ENCODE results near the gene TUBGCP3.

DNA sequence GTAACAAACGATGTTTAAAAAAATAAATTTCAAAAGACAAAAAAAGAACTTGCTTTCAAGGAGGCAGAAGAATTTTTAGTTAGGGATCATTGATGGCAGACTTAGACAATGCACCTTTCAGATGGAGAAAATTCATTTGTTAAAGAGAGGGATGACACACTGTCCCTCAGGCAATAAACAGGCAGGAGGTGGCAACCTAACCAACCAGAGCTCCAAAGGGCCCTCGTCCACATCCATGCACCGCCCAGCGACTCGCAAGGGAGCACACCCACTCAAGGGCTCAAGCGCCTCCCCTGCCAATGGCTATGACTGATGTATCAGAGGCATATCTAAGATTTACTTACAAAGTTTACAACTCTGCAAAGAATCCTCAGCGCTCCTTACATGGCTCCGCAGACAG lies 81.9 kb downstream of the TUBGCP3 start:
- TF ChIP-seq EZH2 (IDR thresholded peaks at IDR 0.05; ENCODE audit: borderline replicate concordance, insufficient read depth, low read length, poor library complexity, severe bottlenecking) (no peak), TAF1 (IDR thresholded peaks at IDR 0.05; ENCODE audit: low read depth) (no peak), RAD21 (conservative IDR thresholded peaks at IDR 0.05) (no peak), EP300 (conservative IDR thresholded peaks at IDR 0.05; ENCODE audit: poor library complexity, severe bottlenecking) (no peak), POLR2AphosphoS5 (IDR thresholded peaks at IDR 0.05) (no peak), REST (IDR thresholded peaks at IDR 0.05; ENCODE audit: borderline replicate concordance) (no peak), MXI1 (conservative IDR thresholded peaks at IDR 0.05; ENCODE audit: poor library complexity, severe bottlenecking) (no peak)
- TF ChIP-seq, protein P1, sequence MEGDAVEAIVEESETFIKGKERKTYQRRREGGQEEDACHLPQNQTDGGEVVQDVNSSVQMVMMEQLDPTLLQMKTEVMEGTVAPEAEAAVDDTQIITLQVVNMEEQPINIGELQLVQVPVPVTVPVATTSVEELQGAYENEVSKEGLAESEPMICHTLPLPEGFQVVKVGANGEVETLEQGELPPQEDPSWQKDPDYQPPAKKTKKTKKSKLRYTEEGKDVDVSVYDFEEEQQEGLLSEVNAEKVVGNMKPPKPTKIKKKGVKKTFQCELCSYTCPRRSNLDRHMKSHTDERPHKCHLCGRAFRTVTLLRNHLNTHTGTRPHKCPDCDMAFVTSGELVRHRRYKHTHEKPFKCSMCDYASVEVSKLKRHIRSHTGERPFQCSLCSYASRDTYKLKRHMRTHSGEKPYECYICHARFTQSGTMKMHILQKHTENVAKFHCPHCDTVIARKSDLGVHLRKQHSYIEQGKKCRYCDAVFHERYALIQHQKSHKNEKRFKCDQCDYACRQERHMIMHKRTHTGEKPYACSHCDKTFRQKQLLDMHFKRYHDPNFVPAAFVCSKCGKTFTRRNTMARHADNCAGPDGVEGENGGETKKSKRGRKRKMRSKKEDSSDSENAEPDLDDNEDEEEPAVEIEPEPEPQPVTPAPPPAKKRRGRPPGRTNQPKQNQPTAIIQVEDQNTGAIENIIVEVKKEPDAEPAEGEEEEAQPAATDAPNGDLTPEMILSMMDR (IDR thresholded peaks at IDR 0.05; ENCODE audit: poor library complexity, severe bottlenecking) = no peak
